ENCODE measurements around the gene EDN1.

- TF ChIP-seq, protein P1, sequence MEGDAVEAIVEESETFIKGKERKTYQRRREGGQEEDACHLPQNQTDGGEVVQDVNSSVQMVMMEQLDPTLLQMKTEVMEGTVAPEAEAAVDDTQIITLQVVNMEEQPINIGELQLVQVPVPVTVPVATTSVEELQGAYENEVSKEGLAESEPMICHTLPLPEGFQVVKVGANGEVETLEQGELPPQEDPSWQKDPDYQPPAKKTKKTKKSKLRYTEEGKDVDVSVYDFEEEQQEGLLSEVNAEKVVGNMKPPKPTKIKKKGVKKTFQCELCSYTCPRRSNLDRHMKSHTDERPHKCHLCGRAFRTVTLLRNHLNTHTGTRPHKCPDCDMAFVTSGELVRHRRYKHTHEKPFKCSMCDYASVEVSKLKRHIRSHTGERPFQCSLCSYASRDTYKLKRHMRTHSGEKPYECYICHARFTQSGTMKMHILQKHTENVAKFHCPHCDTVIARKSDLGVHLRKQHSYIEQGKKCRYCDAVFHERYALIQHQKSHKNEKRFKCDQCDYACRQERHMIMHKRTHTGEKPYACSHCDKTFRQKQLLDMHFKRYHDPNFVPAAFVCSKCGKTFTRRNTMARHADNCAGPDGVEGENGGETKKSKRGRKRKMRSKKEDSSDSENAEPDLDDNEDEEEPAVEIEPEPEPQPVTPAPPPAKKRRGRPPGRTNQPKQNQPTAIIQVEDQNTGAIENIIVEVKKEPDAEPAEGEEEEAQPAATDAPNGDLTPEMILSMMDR (conservative IDR thresholded peaks at IDR 0.05; ENCODE audit: low read depth, low read length), result no peak
- TF ChIP-seq EZH2 (IDR thresholded peaks at IDR 0.05; ENCODE audit: low read length, unreplicated experiment) (no peak), EZH2phosphoT487 (IDR thresholded peaks at IDR 0.05; ENCODE audit: borderline replicate concordance, low read length) (no peak)
Measured at GRCh38 chr6:12254210-12254609, 36.0 kb upstream of the EDN1 start.
